ENCODE measurements around the gene LRFN3.
"Not testable (repeated sequence)": the region's sequence is repeated elsewhere in the genome, so short reads cannot be mapped to it uniquely, and the experiment has no call there.

LRFN3 gene

DNA sequence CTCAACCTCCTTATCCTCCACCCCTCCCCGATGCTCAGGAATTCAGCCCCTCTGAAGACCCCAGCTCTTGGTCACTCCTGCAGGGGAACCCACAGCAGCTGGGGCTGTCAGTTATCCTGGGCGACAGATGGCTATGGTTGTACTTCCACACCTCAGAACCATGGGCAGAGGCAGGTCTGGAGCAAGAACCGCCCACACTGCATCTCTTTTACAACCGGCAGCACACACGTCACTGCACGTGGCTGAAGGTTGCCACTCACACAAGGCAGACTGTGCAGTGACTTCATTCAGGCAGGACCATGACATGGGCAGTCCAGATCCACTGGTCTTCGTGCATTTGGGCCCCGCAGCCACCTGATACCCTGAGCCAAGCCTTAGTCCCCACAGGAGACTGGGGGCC, 37.3 kb downstream of the LRFN3 start:
- DNase-seq (ENCODE audit: insufficient read length, low spot score) (no peak), FAIRE-seq (no peak)

DNA sequence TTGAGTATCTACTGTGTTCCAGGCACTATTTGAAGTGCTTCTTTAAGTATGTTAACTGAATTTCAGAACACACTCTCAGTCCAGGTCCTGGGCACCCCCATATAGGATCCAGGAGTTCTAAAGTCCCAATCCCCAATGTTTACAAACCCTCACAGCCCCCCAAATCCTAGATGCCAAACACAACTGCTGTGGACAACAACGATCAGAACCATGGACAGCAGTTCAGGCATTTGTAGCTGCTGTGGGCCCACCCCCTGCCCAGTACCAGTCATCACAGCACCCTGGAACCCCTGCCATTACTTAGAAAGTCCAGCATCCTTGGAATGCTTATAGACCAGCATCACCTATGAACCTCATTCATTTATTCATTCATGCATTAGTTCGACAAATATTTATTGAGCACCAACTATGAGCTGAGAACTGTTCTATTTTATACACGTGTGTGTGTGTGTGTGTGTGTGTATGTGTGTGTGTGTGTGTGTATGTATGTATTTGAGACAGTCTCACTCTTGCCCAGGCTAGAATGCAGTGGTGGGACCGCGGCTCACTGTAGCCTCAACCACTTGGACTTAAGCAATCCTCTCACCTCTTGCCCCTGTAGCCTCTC, 39.5 kb downstream of the LRFN3 start:
- no peak for DNase-seq (ENCODE audit: insufficient read length, low spot score)
- FAIRE-seq, result no peak

DNA sequence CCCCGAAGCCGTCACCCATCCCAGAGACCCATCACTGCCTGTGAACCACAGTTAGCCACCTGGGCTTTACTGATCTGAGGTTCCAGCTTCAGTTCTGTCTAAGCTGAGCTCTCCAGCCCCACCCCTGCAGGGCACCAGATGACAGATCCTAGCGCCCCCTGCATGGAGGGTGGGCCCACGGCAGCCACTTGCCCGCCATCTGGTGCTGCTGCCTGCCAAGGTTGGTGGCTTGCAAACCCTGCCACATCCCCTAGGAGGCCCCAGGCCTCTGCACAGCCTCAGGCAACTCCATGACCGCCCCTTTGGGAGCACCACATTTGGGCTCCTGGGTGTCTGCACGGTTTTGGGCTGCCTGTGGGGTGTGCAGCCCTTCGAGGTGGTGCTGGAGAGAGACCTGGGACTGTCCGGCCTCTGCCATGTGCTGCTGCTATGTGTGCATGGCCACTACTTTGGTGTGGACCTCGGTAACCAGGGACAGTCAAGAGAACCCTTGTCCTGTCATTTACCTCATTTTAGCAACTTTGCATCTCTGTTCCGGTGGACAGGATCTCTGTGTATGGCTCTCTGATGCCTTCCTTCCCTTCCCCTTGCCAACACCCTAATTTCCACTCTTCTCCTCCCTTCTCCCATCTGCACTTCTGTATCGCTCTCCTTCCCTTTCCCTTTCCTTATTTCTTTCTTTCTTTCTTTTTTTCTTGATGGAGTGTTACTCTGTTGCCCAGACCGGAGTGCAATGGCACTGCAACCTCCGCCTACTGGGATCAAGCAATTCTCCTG, 41.5 kb downstream of the LRFN3 start:
- no peak for DNase-seq (ENCODE audit: insufficient read length, low spot score)
- FAIRE-seq, result no peak

DNA sequence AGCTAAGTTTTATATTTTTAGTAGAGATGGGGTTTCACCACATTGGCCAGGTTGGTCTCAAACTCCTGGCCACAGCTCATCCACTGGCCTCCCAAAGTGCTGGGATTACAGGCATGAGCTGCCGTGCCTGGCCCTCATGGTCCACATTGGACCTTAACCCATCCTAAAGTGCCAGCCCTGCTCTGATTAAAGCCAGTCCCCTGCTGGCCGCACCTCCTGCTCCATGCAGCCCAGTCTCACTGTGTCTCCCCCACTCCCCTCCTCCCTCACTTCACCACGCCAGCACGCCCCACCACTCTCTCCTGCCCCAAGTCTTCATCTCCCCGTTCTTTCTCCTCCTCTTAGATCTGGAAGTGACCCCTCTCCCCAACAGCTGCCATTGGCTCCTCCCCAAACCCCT, 42.1 kb downstream of the LRFN3 start:
- FAIRE-seq (no peak), DNase-seq (ENCODE audit: insufficient read length, low spot score) (no peak)

DNA sequence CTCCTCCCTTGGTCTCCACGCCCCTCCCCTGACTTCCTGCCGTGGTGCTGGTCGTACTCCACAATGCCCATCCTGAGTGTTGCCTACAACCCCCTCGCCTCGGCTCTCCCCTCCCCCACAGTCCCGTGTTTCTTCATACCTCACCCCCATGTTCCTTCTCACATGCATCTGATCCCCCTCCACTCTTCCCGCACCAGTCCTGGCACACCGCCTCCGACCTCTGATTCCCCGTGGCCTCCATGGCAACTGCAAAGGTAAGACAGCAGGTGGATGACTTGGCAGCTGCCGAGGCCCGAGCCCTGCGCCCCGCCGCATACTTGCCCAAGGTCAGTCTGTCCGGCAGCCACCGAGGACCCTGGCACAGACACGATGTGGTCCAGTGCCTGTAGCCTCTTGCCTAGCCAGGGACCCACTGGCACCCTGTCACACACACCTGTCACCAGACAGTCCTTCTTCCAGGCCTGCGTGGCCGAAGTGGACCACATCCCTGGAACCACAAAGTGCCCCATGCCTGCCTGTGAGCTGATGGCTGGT, 42.7 kb downstream of the LRFN3 start:
- FAIRE-seq, result no peak
- DNase-seq (ENCODE audit: insufficient read length, low spot score), result no peak

DNA sequence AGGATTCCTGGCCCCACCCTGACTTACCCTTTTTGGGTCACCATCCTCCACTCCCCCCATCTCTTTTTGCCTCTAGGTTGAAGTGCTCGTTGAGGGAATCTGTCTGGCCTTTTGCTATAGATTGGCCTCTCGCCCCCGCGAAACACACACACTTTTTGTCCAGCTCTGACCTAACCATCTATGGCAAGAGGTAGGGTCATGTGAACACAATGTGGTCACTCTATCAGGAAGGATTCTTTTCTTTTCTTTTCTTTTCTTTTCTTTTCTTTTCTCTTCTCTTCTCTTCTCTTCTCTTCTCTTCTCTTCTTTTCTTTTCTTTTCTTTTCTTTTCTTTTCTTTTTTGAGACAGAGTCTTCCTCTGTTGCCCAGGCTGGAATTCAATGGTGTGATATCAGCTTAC, 44.8 kb downstream of the LRFN3 start:
- not testable (repeated sequence) for DNase-seq (ENCODE audit: insufficient read length, low spot score); FAIRE-seq

DNA sequence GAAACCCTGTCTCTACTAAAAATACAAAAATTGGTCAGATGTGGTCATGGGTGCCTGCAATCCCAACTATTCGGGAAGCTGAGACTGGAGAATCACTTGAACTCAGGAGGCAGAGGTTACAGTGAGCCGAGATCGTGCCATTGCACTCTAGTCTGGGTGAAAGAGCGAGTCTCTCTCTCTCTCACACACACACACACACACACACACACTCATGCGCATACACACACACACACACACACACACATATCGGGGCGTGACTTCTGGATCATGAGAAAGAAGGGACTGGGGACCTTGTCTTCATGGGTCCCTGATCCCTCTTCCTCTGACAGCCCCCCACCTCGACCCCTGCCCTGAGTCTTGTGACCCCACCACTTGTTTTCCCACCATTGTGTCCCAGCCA, 47.0 kb downstream of the LRFN3 start:
- DNase-seq (ENCODE audit: insufficient read length, low spot score), result no peak
- FAIRE-seq, result no peak

DNA sequence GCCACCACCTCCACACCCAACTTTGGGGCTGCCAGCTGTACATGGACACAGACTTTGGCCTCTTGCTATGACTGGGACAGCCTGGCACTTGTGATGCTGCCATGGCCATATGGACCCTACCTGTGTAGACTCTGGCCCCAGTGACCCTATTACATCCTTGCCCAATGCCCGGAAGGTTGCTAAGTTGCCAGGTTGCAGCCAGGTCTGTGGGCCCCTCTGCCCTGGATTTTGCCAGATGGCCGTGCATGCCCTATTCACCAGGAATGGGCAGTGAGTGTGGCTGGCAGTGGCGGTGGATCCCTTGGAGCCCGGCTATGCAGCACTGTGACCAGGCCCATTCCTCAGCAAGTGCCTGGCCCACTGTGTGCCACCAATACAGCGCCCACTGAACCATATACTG, 49.9 kb downstream of the LRFN3 start:
- no peak for FAIRE-seq
- DNase-seq (ENCODE audit: insufficient read length, low spot score), result no peak

DNA sequence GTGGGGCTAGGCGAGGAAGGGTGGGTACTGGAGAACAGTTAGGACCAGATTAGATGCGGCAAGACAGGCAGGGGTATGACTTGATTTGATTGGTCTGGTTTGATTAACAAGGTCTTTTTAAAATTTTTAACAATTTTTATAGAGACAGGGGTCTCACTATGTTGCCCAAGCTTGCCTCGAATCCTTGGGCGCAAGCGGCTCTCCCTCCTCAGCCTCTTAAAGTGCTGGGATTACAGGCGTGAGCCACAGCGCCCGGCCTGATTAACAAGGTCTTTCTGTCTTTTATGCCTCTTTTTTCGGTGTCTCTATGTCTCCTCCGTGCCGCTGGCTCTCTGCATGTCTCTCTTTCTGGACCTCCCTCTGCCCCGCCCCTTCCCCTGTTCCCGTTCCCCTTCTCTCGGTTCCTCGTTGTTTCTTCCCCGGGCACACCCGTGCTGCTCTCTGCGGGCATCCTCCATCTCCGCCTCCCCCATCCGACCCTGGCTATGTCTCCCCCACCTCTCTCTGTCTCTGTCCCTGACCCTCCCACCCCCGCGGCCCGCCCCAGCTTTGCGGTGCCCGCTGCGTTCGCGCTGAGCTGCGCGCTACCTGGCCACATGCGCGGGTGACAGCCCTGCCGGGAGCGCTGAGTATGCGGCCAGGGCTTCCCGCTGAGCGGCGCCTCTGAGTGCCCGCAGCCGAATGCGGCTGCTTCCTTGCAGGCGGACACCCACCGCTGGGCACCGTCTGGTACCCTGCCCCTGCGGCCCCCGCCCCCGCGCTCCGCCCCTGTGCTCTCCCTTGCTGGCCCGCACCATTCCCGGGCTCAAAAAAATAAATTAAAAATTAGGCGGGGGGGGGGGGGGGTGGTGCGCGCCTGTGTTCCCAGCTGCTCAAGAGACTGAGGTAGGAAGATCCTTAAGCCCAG, 50.7 kb downstream of the LRFN3 start:
- DNase-seq (ENCODE audit: insufficient read length, low spot score), result no peak
- peak; percentile 84 for FAIRE-seq

DNA sequence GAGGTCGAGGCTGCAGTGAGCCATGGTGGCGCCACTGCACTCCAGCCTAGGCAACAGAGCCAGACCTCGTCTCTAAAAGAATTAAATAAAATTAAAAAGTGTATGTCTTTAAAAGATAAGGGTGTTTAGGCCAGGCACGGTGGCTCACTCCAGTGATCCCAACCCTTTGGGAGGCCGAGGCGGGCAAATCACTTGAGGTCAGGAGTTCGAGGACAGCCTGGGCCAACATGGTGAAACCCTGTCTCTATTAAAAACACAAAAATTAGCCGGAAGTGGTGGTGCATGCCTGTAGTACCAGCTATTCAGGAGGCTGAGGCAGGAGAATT, 51.4 kb downstream of the LRFN3 start:
- no peak for FAIRE-seq

DNA sequence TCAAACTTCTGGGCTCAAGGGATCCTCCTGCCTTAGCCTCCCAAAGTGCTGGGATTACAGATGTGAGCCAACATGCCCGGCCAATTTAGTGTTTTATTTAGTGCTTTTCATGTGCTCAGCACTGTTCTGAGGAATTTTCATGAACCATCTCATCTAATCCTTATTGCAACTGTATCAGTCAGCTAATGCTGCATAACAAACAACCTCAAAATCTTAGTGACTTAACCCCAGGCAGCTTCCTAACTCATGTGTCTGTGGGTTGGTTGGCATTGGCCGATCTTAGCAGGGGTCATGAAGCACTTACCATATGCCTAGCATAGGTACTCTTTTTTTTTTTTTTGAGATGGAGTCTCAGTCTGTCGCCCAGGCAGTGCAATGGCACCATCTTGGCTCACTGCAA, 52.6 kb downstream of the LRFN3 start:
- DNase-seq (ENCODE audit: insufficient read length, low spot score), result no peak

More for the DNA sequence above, 51.4 kb downstream of the LRFN3 start:
- no peak for DNase-seq (ENCODE audit: insufficient read length, low spot score)

DNA sequence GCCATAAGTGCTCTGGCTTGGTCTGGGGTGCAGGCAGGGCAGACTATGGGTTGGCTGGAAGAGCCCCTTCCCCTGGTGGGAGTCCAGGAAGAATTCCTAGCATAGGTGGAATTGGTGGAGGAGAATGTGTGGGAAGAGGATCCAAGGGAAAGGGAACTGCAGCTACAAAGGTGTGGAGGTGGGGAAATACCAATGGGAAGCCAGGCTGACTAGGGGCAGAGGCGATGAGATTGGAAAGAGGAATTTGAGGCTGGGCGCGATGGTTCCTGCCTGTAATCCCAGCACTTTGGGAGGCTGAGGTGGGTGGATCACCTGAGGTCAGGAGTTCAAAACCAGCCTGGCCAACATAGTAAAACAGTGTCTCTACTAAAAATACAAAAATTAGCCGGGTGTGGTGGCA, 54.0 kb downstream of the LRFN3 start:
- FAIRE-seq (no peak), DNase-seq (ENCODE audit: insufficient read length, low spot score) (no peak)

More for the DNA sequence above, 52.6 kb downstream of the LRFN3 start:
- FAIRE-seq, result no peak

DNA sequence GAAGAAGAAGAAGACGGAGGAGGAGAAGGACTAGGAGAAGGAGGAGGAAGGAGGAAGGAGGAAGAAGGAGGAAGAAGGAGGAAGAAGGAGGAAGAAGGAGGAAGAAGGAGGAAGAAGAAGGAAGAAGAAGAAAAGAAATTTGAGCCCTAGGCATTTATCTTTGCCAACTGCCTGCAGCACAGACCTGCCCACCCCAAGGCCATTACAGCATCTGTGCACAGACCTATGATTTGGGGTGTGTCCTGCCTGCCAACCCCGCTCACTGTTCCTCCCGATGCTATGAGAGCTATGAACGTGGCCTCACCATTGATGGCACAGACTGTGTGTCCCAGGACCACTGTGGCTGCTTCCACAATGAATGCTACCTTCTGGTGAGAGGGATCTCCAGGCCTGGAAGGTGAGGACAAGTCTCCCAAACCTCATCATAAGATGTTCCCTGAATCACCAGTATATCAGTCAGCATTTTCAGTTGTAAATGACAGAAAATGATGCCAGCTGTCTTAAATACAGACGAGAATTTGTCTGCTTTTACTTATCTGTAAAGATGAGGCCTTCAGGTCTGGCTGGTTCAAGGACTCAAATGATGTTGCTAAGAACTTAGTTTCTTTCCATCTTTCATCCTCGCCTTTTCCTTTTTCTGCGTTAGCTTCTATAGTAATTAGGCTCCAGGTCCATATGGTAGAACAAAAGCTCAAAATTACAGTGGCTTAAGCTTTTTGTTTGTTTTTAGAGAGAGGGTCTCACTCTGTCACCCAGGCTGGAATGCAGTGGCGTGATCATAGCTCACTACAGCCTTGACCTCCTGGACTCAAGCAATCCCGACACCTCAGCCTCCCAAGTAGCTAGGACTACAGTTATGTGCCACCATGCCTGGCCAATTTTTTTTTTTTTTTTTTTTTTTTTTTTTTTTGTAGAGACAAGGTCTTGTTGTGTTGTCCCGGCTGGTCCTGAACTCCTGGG, 54.9 kb downstream of the LRFN3 start:
- no peak for DNase-seq (ENCODE audit: insufficient read length, low spot score)
- FAIRE-seq, result no peak

DNA sequence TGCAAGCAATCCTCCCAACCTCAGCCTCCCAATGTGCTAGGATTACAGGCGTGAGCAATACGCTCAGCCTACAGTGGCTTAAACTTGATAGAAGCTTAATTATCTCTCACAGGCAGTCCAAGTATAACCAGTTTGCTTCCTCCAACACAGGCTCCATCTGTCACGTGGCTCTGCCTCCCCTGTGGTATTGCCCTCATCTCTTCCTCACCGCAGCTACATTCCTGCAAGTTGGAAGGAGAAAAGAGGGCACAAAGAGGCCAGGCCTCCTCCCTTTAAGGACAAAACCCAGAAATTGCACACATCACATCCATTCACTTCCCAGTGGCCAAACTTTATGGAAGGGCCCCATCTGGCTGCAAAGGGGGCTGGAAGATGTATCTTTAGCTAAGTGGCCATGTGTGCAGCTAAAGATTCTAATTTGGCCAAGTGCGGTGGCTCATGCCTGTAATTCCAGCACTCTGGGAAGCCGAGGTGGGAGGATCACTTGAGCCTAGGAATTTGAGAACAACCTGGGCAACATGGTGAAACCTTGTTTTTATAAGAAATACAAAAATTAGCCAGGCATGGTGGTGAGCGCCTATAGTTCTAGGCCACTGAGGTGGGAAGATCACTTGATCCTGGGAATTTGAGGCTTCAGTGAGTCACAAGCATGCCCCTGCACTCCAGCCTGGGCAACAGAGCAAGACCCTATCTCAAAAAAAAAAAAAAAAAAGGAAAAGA, 55.7 kb downstream of the LRFN3 start:
- FAIRE-seq, result no peak
- no peak for DNase-seq (ENCODE audit: insufficient read length, low spot score)

DNA sequence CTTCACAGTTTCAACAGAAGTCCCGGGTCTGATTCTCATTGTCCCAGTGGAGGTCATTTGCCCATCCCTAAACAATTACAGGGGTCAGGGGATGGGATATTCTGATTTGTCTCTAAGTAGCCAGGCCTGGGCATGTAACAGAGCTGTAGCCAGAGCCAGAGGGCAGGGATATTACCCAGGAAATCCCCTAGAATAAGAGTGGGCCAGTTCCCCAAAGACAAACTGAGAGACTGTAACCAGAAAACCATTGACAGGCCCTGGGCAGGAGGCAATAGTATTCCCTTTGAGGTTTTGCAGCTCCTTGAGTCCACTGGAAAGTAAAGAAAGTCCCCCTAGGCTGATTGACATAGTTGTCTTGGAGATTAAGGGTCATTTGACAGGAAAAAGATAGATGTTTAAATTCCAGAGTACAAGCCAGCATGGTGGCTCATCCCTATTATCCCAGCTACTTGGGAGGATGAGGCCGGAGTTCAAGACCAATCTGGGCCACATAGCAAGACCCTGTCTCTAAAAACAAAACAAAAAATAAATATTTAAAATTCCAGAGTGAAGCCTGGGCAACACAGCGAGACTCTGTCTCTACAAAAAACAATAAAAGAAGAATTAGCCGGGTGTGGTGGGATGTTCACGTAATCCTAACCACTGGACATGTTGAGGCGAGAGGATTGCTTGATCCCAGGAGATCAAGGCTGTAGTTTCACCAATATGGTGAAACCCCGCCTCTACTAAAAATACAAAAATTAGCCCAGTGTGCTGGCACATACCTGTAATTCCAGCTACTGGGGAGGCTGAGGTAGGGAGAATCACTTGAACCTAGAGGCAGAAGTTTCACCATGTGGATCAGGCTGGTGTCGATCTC, 57.0 kb downstream of the LRFN3 start:
- FAIRE-seq (peak; percentile 23), DNase-seq (ENCODE audit: insufficient read length, low spot score) (no peak)

DNA sequence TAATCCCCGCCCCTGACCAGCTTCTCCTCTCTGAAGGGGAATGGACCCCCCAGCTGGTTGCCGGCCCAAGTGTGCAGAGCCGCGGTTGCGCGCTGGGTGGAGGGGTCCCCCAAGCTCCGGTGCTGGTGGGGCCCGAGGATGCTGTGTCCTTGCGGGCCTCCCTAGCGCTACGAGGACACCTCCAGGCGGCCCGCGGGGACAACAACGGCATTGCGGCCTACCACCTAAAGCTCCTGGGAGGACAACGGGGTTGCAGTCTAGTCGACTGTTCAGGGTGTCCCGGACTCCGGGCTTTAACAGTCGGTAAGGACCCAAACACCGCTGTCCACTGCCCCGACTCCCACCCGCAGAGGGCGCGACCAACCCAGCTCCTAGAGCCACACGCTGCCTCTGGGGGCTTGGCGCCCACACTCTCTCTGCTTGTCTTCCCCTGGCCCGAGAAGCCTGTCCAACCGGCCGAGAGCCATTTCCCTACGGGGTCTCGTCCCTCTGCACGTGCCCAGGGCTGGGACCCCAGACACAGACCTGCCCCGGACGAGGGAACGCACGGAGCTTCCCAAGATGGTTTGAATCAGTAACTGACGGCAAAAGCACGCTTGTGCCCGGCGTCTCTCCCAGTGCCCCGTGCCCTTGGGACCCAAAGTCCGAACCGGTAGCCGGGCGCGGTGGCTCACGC, 57.9 kb downstream of the LRFN3 start:
- FAIRE-seq, result no peak
- no peak for DNase-seq (ENCODE audit: insufficient read length, low spot score)

All from GM19239 (cell line).